ENCODE results near the gene HECW1.

HECW1 gene

DNA sequence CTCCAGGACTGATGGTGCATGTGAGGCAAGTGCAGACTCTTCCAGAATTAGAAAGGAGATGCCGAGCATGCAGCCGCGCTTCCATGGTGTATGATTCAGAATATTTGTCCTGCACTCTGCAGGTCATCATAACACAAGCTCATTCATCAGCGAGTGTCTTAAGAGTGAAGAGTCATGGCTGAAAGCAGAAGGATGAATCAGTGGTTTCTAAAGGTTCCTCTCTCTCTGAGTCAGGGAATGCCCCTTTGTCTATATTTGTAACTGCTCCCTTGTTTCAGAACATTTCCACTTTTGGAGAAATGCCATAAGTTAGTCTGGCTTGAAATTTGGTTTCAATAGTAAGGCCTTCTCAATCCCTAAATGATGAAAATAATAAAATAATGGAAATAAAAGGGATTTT, 52.3 kb downstream of the HECW1 start:
- TF ChIP-seq, protein P1, sequence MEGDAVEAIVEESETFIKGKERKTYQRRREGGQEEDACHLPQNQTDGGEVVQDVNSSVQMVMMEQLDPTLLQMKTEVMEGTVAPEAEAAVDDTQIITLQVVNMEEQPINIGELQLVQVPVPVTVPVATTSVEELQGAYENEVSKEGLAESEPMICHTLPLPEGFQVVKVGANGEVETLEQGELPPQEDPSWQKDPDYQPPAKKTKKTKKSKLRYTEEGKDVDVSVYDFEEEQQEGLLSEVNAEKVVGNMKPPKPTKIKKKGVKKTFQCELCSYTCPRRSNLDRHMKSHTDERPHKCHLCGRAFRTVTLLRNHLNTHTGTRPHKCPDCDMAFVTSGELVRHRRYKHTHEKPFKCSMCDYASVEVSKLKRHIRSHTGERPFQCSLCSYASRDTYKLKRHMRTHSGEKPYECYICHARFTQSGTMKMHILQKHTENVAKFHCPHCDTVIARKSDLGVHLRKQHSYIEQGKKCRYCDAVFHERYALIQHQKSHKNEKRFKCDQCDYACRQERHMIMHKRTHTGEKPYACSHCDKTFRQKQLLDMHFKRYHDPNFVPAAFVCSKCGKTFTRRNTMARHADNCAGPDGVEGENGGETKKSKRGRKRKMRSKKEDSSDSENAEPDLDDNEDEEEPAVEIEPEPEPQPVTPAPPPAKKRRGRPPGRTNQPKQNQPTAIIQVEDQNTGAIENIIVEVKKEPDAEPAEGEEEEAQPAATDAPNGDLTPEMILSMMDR (conservative IDR thresholded peaks at IDR 0.05; ENCODE audit: low read length): no peak
- no peak overlapping the region for H3K4me3 ChIP-seq (ENCODE audit: low read length)
- DNase-seq (ENCODE audit: low read depth): peak; percentile 94

DNA sequence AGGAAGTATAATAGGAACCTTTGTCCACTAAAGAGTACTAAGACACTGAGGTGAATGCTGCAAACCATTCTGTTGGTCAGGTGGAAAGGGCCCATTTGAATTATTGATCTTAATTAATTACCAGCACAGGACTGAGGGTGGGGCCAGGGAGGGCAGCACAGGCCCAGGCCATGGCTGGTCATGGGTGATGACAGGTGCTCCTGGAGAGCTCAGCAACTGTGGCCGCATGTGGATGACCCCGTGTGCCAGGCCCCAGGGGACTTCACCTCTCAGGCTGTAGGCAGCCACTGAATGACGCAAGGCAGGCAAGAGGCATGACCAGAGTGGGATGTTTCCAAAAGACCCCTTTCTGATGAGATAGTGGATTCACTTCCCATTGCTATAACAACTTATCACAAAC, 54.2 kb downstream of the HECW1 start:
- no peak overlapping the region for H3K4me3 ChIP-seq (ENCODE audit: low read length)
- TF ChIP-seq, protein P1 (conservative IDR thresholded peaks at IDR 0.05; ENCODE audit: low read length): no peak
- no peak for DNase-seq (ENCODE audit: low read depth)

DNA sequence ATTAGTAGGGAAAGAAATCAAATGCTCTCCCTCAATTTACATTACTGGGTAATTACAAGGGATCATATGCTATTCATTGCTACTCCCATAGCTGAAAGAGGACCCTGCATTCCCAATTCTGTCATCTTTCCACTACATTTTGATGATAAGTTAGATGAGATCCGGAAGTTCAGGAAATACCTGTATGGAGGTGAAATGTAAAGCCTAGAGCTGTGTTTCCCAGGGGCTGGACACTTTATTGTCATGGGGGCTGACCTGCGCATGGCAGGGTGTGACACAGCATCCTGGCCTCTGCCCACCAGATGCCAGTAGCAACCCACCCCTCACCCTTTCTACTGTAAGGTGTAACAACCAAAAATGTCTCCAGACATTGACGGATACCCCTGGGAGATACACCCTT, 56.6 kb downstream of the HECW1 start:
- TF ChIP-seq, protein P1 (conservative IDR thresholded peaks at IDR 0.05; ENCODE audit: low read length): no peak
- H3K4me3 ChIP-seq (ENCODE audit: low read length): no peak overlapping the region
- DNase-seq (ENCODE audit: low read depth): no peak

DNA sequence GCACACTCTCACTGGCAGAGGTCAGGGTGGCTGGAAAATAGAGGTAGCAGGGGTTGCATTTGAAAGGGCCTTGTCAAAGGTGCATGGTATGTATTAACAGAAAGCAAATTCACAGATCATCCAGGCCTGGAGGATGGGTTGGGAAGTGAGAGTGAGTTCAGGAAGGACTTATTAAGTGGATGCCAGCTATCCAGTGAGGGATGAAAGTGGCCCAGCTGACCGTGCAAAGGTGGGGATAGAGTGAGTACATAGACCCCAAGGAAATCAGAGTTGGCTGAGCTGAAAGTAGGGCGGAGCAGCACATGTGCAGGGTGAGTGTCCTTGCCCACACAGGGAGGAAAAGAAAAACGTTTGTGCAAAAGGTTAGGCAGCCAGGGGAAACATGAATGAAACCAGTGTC, 58.1 kb downstream of the HECW1 start:
- no peak for DNase-seq (ENCODE audit: low read depth)
- TF ChIP-seq, protein P1 (conservative IDR thresholded peaks at IDR 0.05; ENCODE audit: low read length): no peak
- no peak overlapping the region for H3K4me3 ChIP-seq (ENCODE audit: low read length)

DNA sequence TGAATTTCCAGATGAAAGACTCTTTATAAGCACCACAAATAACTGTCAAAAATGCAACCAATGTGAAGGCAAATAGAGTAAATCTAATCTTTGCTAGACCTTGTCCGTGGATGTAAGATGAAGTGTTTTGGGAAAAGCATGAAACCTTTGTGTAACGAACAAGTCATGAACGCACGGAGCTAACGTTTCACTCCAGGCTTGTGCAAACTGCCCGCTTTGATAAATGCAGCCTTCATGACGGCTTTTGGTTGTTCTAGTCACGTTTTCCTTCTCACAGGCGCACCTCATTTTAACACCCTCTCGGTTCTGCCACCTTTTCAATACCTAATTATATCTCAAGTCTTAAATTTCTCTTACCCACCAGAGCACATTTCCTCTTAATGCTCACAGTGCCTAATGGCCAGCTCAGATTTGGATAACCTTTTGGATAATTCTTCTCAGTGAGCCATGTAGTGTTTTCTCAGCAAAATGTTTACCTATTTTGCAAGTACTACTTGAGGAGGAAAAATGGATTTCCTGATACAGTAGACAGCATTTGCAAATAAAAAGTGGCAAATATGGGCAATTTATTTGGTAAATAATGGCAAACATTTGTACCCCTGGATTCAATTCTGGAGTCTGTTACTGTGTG, 63.2 kb downstream of the HECW1 start:
- TF ChIP-seq, protein P1 (conservative IDR thresholded peaks at IDR 0.05; ENCODE audit: low read length): no peak
- no peak for DNase-seq (ENCODE audit: low read depth)
- no peak overlapping the region for H3K4me3 ChIP-seq (ENCODE audit: low read length)

DNA sequence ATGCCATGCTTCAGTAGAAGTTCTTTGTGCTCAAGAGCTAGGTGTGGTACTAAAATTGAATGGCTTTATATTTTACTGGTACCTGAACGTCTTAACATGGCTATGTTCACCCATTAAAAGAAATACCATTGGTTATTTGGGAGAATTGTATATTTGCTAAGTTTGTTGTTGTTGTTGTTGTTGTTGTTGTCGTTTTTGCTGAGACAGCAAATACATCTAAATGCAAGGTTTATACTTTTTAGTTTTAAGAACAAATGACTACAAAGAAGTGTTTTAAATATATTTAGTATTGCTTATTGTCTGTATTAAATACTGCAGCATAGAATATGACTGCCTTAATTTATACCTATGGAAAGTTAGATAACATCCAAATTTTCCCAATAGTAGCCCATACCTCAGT, 66.9 kb downstream of the HECW1 start:
- TF ChIP-seq, protein P1 (conservative IDR thresholded peaks at IDR 0.05; ENCODE audit: low read length): no peak
- no peak for DNase-seq (ENCODE audit: low read depth)
- no peak overlapping the region for H3K4me3 ChIP-seq (ENCODE audit: low read length)

DNA sequence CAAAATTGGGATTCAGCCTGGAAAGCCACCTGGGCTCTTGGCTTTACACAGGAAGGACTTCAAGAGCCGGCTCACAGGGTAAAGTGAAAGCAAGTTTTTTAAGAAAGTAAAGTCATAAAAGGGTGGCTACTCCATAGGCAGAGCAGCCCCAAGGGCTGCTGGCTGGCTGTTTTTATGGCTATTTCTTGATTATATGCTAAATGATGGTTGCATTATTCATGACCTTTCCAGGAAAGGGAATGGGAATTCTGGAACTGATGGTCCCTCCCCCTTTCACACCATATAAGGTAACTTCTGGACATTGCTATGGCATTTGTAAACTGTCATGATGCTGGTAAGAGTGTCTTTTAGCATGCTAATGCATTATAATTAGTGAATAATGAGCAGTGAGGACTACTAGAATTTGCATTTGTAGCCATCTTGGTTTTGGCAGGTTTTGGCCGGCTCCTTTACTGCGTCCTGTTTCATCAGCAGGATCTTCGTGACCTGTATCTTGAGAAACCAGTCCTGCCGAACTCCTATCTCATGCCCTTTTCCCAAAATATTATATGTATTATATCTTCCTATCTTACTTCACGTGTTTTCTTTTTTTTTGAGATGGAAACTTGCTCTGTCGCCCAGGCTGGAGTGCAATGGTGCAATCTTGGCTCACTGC, 80.5 kb downstream of the HECW1 start:
- TF ChIP-seq, protein P1 (conservative IDR thresholded peaks at IDR 0.05; ENCODE audit: low read length): no peak
- DNase-seq (ENCODE audit: low read depth): no peak
- H3K4me3 ChIP-seq (ENCODE audit: low read length): no peak overlapping the region

Measured in AG10803 (cell line).